Vagina (tissue), 2 donors: ENCODE measurements around the gene LEMD2.

Experiments used
- POLR2A ChIP-seq, 2 donors: fragments of 450-650 bp; IDR thresholded peaks; one replicate each; pipeline ENCODE4 v1.6.1; 2017; ENCODE audit warnings: antibody characterized with exemption in 2 of 2, mild to moderate bottlenecking in 2 of 2, moderate library complexity in 2 of 2
- TF ChIP-seq, protein P1 (sequence below), 3 experiments: fragments of 450-650 bp in 2 of 3; fragments of 200-600 bp in 1 of 3; sonication (generic) in 1 of 3; IDR thresholded peaks; one replicate each; pipeline ENCODE4 v1.5.1; 2017 to 2019; ENCODE audit warnings: antibody characterized with exemption in 3 of 3, mild to moderate bottlenecking in 2 of 3, moderate library complexity in 2 of 3

DNA sequence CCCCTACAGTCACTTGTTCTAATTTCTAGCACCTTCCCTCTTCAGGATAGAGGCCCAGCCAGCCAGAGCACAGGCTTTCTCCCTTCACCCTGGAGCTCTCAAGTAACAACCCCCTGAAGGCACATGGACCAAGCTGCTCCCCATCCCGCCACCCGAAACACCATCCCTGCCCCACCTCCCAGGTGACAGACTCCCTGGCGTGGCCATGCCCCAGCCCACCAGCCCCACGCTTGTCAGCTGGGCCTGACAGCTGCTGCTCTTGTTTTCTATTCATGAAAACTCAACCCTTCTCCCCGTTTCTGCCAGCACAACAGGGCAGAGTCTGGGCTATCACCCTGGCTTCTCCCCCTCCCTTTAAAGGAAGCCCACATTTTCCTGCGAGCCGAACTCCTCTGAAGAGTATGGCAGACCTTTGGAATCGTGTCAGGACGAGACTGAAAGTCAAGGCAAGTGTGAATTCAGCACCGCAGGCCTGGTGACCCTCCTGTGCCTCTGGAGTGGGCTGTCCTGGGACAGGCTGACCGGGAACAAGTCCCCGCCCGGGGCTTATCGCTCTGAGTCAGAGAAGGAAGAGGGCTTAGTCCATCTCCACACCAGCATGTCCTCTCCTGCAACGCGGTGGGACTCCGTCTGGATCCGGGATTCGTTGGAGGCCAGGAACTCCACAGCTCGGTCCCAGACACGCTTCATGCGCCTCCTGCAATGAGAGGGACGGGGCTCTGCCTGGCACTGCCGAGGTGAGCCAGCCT is 16.7 kb downstream of the LEMD2 start:
- TF ChIP-seq, protein P1, sequence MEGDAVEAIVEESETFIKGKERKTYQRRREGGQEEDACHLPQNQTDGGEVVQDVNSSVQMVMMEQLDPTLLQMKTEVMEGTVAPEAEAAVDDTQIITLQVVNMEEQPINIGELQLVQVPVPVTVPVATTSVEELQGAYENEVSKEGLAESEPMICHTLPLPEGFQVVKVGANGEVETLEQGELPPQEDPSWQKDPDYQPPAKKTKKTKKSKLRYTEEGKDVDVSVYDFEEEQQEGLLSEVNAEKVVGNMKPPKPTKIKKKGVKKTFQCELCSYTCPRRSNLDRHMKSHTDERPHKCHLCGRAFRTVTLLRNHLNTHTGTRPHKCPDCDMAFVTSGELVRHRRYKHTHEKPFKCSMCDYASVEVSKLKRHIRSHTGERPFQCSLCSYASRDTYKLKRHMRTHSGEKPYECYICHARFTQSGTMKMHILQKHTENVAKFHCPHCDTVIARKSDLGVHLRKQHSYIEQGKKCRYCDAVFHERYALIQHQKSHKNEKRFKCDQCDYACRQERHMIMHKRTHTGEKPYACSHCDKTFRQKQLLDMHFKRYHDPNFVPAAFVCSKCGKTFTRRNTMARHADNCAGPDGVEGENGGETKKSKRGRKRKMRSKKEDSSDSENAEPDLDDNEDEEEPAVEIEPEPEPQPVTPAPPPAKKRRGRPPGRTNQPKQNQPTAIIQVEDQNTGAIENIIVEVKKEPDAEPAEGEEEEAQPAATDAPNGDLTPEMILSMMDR (IDR thresholded peaks at IDR 0.05): no peak
- TF ChIP-seq POLR2A (IDR thresholded peaks at IDR 0.05): no peak
